ENCODE results near the gene PLD1.

The PLD1 gene

DNA sequence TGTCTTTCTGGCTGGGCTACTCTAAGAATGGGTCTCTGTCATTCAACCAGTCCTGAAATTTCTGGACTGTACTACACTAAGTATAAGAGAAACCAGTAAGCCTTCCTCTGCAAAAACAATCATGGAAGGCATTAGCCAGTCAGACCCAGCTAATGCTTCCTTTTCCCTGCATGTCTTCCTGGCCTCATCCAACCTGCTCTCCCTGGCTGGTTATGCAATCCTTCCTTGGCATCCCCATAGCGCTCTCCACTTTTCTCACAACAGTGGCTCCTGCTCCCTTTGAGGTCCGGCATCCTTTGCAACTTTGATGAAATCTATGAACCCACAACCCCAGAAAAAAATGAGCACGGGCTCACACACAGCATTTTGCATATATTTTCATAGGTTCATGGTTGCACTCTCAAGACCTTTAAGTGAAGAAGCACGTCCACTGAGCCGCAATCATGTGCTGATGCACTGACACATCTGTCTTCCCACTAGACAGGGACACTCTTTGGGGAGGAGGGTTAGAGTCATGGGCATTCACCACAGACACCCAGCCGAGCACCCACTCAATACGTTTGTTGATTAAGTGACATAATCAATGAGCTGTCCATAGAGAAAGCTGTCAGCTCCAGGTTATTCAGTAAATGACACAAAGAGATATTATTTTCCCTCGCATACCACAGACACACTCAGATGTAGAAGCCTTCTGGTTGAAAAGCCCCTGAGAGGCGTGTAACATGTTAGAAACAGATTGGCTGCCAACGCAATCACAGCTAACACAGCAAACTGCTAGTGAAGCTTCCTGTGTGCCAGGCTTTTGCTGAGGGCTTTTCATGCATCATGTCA, 66.7 kb downstream of the PLD1 start:
- ChIA-PET CTCF (interaction anchor here (0.6 to 0.7 kb wide), 2 partner anchors 54 to 558 kb away, joined by 3 to 4 read pairs; no protein-coding TSS in a partner anchor), POLR2A (ENCODE audit: low non-redundant PET) (no interaction called here)
- TF ChIP-seq, protein P1, sequence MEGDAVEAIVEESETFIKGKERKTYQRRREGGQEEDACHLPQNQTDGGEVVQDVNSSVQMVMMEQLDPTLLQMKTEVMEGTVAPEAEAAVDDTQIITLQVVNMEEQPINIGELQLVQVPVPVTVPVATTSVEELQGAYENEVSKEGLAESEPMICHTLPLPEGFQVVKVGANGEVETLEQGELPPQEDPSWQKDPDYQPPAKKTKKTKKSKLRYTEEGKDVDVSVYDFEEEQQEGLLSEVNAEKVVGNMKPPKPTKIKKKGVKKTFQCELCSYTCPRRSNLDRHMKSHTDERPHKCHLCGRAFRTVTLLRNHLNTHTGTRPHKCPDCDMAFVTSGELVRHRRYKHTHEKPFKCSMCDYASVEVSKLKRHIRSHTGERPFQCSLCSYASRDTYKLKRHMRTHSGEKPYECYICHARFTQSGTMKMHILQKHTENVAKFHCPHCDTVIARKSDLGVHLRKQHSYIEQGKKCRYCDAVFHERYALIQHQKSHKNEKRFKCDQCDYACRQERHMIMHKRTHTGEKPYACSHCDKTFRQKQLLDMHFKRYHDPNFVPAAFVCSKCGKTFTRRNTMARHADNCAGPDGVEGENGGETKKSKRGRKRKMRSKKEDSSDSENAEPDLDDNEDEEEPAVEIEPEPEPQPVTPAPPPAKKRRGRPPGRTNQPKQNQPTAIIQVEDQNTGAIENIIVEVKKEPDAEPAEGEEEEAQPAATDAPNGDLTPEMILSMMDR (conservative IDR thresholded peaks at IDR 0.05; ENCODE audit: low read depth): no peak
- no peak for DNase-seq (ENCODE audit: low spot score)
- no peak overlapping the region for H3K27ac ChIP-seq

DNA sequence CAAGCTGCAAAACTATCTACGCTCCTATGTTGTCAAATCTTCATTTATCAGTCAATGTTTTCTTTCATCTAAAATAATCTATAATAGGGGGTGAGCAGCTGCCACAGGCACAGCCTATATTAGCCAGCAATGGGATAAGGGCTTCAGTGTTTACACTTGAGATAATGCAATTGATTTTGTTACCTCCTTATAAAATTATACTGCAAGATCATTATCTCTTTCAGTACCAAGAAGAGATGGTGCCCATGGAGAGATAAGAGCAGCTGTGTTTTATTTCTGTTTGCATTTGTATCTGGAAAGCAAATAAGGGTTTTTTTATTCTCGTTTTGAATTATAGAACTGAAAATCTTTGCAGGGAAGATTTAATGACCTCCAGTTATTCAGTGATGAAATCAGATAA, 68.9 kb downstream of the PLD1 start:
- ChIA-PET CTCF (interaction anchor here (0.7 kb wide), 1 partner anchor 736 kb away, joined by 3 read pairs; no protein-coding TSS in a partner anchor), POLR2A (ENCODE audit: low non-redundant PET) (no interaction called here)
- TF ChIP-seq, protein P1 (conservative IDR thresholded peaks at IDR 0.05; ENCODE audit: low read depth): no peak
- no peak overlapping the region for H3K27ac ChIP-seq
- no peak for DNase-seq (ENCODE audit: low spot score)

DNA sequence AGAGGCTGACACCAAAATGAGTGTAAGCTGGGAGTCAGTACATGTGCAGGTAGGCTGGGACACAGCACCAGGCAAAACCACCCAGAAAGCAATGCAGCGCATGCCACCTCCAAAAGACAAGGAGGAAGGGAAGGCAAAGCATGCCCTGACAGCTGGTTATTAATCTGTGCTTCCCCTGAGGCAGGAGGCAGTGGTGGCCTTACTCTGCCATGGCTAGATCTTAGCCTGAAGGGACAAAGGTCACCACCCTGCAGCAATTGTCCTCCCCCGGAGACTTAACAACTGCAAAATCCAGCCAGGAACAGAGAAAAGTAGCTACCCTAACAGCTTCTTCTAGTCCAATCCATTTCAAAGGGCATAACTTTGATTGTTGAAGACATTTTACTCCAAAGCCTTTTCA, 73.7 kb downstream of the PLD1 start:
- DNase-seq (ENCODE audit: low spot score): no peak
- ChIA-PET CTCF (no interaction called here), POLR2A (ENCODE audit: low non-redundant PET) (no interaction called here)
- TF ChIP-seq, protein P1 (conservative IDR thresholded peaks at IDR 0.05; ENCODE audit: low read depth): no peak
- H3K27ac ChIP-seq: no peak overlapping the region

DNA sequence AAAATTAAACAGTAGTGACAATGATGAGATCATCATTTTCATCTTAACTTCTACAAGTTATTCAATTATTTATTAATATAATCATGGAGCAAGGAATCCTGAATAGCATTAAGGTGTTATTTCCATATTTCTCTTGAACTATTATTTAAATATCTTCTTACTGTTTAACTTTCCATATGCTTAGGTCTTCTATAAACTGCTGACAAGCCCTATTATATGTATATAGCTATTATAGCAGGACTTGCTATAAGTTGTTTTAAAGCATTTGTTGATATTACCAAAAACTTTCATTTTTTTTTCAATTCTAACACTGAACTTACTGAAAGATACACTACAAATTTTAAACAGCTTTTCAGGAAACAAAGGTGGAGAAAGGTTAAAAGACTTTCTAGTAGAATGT, 76.7 kb downstream of the PLD1 start:
- no peak for DNase-seq (ENCODE audit: low spot score)
- TF ChIP-seq, protein P1 (conservative IDR thresholded peaks at IDR 0.05; ENCODE audit: low read depth): no peak
- ChIA-PET CTCF (interaction anchor here (0.6 kb wide), 1 partner anchor 678 kb away, joined by 4 read pairs; no protein-coding TSS in a partner anchor), POLR2A (ENCODE audit: low non-redundant PET) (no interaction called here)
- no peak overlapping the region for H3K27ac ChIP-seq

DNA sequence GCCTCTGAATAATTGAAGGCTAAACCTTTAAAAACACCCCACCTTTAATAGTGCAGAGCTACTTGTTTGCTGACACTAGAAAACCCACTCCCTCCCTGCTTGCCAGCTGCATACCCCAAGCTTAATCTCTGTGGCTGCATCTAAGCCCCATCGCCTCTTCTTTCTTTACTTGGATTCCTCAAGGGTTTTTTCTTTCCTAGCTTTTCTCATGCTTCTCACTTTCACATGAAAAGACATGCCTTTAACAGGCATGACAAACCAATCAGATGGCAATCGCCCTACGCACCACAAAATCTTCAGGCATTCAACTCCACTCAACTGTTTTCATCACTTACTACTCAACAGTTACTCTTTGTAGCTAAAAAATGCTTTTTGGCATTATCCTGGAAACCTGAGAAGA, 77.5 kb downstream of the PLD1 start:
- H3K27ac ChIP-seq: no peak overlapping the region
- DNase-seq (ENCODE audit: low spot score): no peak
- ChIA-PET CTCF (interaction anchor here (0.6 kb wide), 1 partner anchor 24 kb away, joined by 3 read pairs; no protein-coding TSS in a partner anchor), POLR2A (ENCODE audit: low non-redundant PET) (no interaction called here)
- TF ChIP-seq, protein P1 (conservative IDR thresholded peaks at IDR 0.05; ENCODE audit: low read depth): no peak

DNA sequence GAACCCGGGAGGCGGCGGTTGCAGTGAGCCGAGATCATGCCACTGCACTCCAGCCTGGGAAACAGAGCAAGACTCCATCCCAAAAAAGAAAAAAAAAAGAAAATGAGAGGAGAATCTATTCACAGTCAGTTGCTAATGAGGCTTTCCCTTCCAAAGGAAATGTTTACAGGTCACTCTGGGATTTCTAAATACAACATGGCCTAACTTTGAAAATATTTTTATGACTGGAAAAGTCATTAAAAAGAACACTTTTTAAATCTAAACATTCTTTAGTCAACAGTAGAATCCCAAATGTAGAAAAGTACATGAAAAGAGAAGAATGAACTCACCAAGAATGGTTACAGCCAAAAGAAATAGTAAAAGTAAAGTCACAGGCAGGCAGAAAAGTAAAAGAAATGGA, 78.6 kb downstream of the PLD1 start:
- CTCF ChIA-PET: no interaction called here
- H3K27ac ChIP-seq: no peak overlapping the region
- POLR2A ChIA-PET (ENCODE audit: low non-redundant PET): no interaction called here

More for the DNA sequence above, 78.6 kb downstream of the PLD1 start:
- TF ChIP-seq, protein P1 (conservative IDR thresholded peaks at IDR 0.05; ENCODE audit: low read depth): no peak
- no peak for DNase-seq (ENCODE audit: low spot score)

All from RWPE1 (cell line).